Endothelial cell of umbilical vein (primary cell): ENCODE data around the gene LIPE. TPM values are rescaled to one million over a fixed set of nuclear protein-coding genes. Genes with fewer than 3 reads are reported as not detected.

Experiments
- BruUV-seq: library from RNA; stranded (reverse); fragments of 400-500 nt; replicated peaks from 2 replicates; lab custom pipeline; 2021; lab: Mats Ljungman, UMichigan
- CTCF ChIA-PET: fragments of 300-600, 350-600 bp; sonication (Branson Sonifier 250); formaldehyde crosslinking; loops from one replicate; lab custom pipeline; 2021; ENCODE audit warnings: antibody characterized with exemption, inconsistent platforms; lab: Charles Lee
- POLR2A ChIA-PET: fragments of 300-600, 350-600 bp; sonication (Branson Sonifier 250); formaldehyde crosslinking; loops from one replicate; lab custom pipeline; 2021; ENCODE audit warnings: antibody characterized with exemption, inconsistent platforms; lab: Charles Lee
- DNase-seq: peaks from one replicate; pipeline ENCODE4 v3.0.0-alpha.2; 2011; ENCODE audit warnings: low read depth, low spot score
- FAIRE-seq: peaks from 2 replicates; lab custom pipeline; 2011; peaks lifted over from hg19 to GRCh38; lab: Jason Lieb, UNC
- H2AFZ ChIP-seq: 2 replicates; pipeline ENCODE4 v1.6.0; 2012; ENCODE audit warnings: low read depth, low read length, control low read depth, inconsistent platforms
- H3K27ac ChIP-seq: 2 replicates; pipeline ENCODE4 v1.5.1; 2011; ENCODE audit warnings: low read depth, mild to moderate bottlenecking, control low read depth, low read length, moderate library complexity; ENCODE audit not compliant: insufficient read depth
- H3K27me3 ChIP-seq, 2 experiments: 2 replicates each; pipeline versions ENCODE4 v1.6.0 to v1.6.1; 2011; ENCODE audit warnings: low read length in 2 of 2, mixed read lengths in 1 of 2; ENCODE audit not compliant: control insufficient read depth in 2 of 2, insufficient read depth in 2 of 2
- H3K36me3 ChIP-seq, 2 experiments: 2 replicates in 1 of 2; 3 replicates in 1 of 2; pipeline ENCODE4 v1.5.1; 2011; ENCODE audit warnings: low read length in 2 of 2, mild to moderate bottlenecking in 1 of 2, moderate library complexity in 1 of 2; ENCODE audit not compliant: control insufficient read depth in 2 of 2, insufficient read depth in 2 of 2; ENCODE audit errors: extremely low read depth in 1 of 2
- H3K4me1 ChIP-seq: 3 replicates; pipeline ENCODE4 v1.5.1; 2011; ENCODE audit warnings: mild to moderate bottlenecking, low read length; ENCODE audit not compliant: control insufficient read depth, insufficient read depth; ENCODE audit errors: extremely low read depth
- H3K4me2 ChIP-seq: 2 replicates; pipeline ENCODE4 v1.6.1; 2011; ENCODE audit warnings: low read length, control low read depth, mixed read lengths; ENCODE audit not compliant: insufficient read depth
- H3K4me3 ChIP-seq, 3 experiments: fragments of 200-600 bp in 1 of 3; sonication (generic), shearing (Covaris generic) in 1 of 3; replicated peaks in 1 of 3; 2 replicates each; pipeline ENCODE4 v1.5.1; 2011 to 2016; ENCODE audit warnings: control low read depth in 3 of 3, low read length in 3 of 3, mild to moderate bottlenecking in 2 of 3, inconsistent platforms in 1 of 3, low read depth in 1 of 3, moderate library complexity in 1 of 3; ENCODE audit not compliant: insufficient read depth in 1 of 3
- H3K79me2 ChIP-seq: 2 replicates; pipeline ENCODE4 v1.6.0; 2012; ENCODE audit warnings: low read length, inconsistent platforms; ENCODE audit not compliant: control insufficient read depth, insufficient read depth
- H3K9ac ChIP-seq: replicated peaks from 2 replicates; pipeline ENCODE3; 2011; ENCODE audit warnings: low read length, control low read depth; ENCODE audit not compliant: insufficient read depth; ENCODE audit errors: extremely low read depth
- H3K9me1 ChIP-seq: replicated peaks from 3 replicates; pipeline ENCODE4 v1.6.0; 2011; ENCODE audit warnings: mild to moderate bottlenecking, low read length; ENCODE audit not compliant: control insufficient read depth, insufficient read depth; ENCODE audit errors: extremely low read depth
- H3K9me3 ChIP-seq: replicated peaks from 2 replicates; pipeline ENCODE4 v1.5.1; 2012; ENCODE audit warnings: low read length, inconsistent platforms; ENCODE audit not compliant: control insufficient read depth, insufficient read depth
- H4K20me1 ChIP-seq: replicated peaks from 2 replicates; pipeline ENCODE3; 2011; ENCODE audit warnings: mild to moderate bottlenecking, low read length; ENCODE audit not compliant: control insufficient read depth, insufficient read depth; ENCODE audit errors: extremely low read depth
- CTCF ChIP-seq, 2 donors: IDR thresholded peaks; 1 replicate in 1 of 2; 2 replicates in 1 of 2; pipeline ENCODE4 v1.5.1; 2011; ENCODE audit warnings: low read length in 2 of 2, mild to moderate bottlenecking in 2 of 2, moderate library complexity in 2 of 2, control low read depth in 1 of 2, inconsistent platforms in 1 of 2, low read depth in 1 of 2; ENCODE audit not compliant: insufficient read depth in 1 of 2; ENCODE audit errors: extremely low read depth in 1 of 2
- EZH2 ChIP-seq: IDR thresholded peaks from 2 replicates; pipeline ENCODE4 v1.6.1; 2012; ENCODE audit warnings: borderline replicate concordance, low read depth, mild to moderate bottlenecking, moderate library complexity, low read length, inconsistent platforms; ENCODE audit not compliant: severe bottlenecking
- GATA2 ChIP-seq: IDR thresholded peaks from 2 replicates; pipeline ENCODE4 v1.7.0; 2011; ENCODE audit warnings: low read depth, mild to moderate bottlenecking, moderate library complexity, mixed read lengths, low read length; ENCODE audit not compliant: insufficient read length, insufficient read depth
- JUN ChIP-seq: IDR thresholded peaks from 2 replicates; pipeline ENCODE4 v1.6.1; 2011; ENCODE audit warnings: borderline replicate concordance, low read depth; ENCODE audit not compliant: insufficient read length, insufficient read depth
- dilution Hi-C: fragments of 300-500 bp; cut with MboI; formaldehyde crosslinking; loops from one replicate; pipeline ENCODE4 v1.15.0; 2019; ENCODE audit warnings: low sequenced_read_pairs; ENCODE audit not compliant: extremely low pct_ligation_motif_present
- intact Hi-C: fragments of 100-400 bp; cut with micrococcal nuclease; formaldehyde crosslinking; loops from one replicate; pipeline ENCODE4 v1.10.0; 2022
- polyA plus RNA-seq, 4 experiments: library from polyadenylated mRNA; depleted of rRNA in 3 of 4; stranded (reverse) in 3 of 4; unstranded in 1 of 4; fragments of >200 nt; gene quantifications; 2 replicates each; pipeline versions ENCODE4 v1.2.1 to v1.2.3, GENCODE V29; 2011 to 2012; ENCODE audit warnings: missing spikeins in 1 of 4
- total RNA-seq: library from RNA; stranded (reverse); gene quantifications from 2 replicates; pipeline ENCODE4 v1.2.3, GENCODE V29; 2021

LIPE gene
- total and polyA plus RNA-seq, 2 donors (not counting 3 experiments of a cell fraction or from before 2014, with no cell fraction given): 3.8 to 13.5 TPM

GRCh38 chr19:42465827-42466280 lies 38.7 kb upstream of the LIPE start:
- POLR2A ChIA-PET: no interaction called here
- Histone ChIP-seq H3K4me1 (no peaks in the 10 kb centered on the region), H3K79me2 (no peaks in the 10 kb centered on the region), H3K36me3 (no peaks in the 10 kb centered on the region), H3K9me1 (no peaks in the 10 kb centered on the region), H3K4me3 (no peak overlapping the region), H3K27me3 (no peaks in the 10 kb centered on the region), H2AFZ (no peak overlapping the region), H3K9ac (no peak overlapping the region), H3K9me3 (no peaks in the 10 kb centered on the region), H3K27ac (no peak overlapping the region), H4K20me1 (no peaks in the 10 kb centered on the region), H3K4me2 (no peak overlapping the region)
- FAIRE-seq (no peak), DNase-seq (no peak)
- TF ChIP-seq GATA2 (no peak), CTCF (IDR thresholded peaks at IDR 0.05; ENCODE audit: extremely low read depth in 1 of 2, insufficient read depth in 1 of 2, low read depth in 1 of 2, low read length in 2 of 2) (no peak), EZH2 (no peak), JUN (no peak)
- intact Hi-C loops: no loop called here
- BruUV-seq: no TSS peak
- dilution Hi-C loops: no loop called here
- CTCF ChIA-PET: interaction anchor here (1.0 to 1.9 kb wide), 5 partner anchors 15 to 967 kb away, joined by 4 to 13 read pairs (median 7); no protein-coding TSS in a partner anchor
